ENCODE data around the gene MUC5AC.
A peak's percentile ranks its signal among the peaks of the same experiment; 100 is the strongest.

MUC5AC gene

DNA sequence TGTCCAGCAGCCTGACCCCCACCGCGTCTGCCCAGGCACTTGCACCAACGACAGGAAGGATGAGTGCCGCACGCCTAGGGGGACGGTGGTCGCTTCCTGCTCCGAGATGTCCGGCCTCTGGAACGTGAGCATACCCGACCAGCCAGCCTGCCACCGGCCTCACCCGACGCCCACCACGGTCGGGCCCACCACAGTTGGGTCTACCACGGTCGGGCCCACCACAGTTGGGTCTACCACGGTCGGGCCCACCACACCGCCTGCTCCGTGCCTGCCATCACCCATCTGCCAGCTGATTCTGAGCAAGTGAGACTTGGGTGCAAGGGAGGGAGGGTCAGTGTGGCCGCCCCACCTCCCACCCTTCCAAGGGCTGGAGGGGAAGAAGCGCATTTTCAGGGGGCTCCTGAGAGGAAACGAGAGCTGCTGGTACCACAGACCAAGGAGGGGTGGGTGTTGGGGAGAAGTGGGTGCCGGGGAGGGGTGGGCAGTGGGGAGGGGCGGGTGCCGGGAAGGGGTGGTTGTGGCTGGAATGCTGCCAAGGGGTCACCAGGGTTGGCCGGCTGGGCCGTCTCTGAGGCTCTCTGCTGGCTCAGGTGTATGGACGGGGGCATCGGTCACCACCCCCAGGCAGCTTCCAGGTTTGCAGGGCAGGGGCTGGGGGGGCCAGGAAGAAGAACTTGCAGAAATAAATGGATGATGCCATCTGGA is 37.4 kb downstream of the MUC5AC start:
- DNase-seq (ENCODE audit: low read depth in 2 of 2) = no peak

GRCh38 chr11:1195682-1196515 is 38.1 kb downstream of the MUC5AC start:
- DNase-seq (ENCODE audit: low read depth in 2 of 2) = no peak

DNA sequence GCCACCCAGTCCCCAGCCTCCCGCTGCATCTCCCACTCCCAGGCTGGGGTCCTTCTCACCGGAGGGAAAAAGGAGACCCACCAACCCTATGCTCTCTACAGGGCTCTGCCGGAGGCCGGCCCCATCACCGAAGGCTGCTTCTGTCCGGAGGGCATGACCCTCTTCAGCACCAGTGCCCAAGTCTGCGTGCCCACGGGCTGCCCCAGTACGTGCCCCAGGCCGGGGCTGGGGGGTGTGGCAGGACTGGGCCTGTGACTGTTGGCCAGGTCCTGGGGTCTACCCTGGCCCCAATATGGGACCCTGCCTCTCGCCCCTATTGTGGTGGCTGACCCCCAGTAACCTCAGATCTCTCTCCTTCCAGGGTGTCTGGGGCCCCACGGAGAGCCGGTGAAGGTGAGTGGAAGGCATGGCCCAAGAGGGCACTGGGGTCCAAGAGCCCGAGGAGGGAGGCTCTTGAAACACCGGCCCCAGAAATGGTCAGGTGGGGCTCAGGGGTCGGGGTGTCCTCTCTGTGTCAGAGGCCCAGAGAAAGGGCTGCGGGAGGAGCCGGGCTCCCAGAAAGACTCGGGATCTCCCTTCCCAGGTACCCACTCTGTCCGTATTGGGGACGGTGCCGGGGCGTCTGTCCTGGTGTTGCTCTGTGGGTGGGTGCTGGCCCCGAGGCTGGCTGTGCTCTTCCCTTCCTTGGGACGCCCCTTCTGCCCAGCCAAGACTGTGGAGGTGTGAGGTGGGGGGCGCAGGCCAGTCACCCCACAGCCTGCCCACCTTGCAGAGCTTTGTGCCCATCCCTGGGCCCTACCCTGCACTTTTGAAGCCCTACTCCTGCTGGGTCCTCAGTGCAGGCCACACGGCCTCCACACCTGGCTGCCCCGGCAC is 39.0 kb downstream of the MUC5AC start:
- DNase-seq (ENCODE audit: low read depth in 2 of 2) = no peak

GRCh38 chr11:1197431-1197885 is 39.7 kb downstream of the MUC5AC start:
- no peak for DNase-seq (ENCODE audit: low read depth in 2 of 2)

GRCh38 chr11:1197886-1198560 is 40.3 kb downstream of the MUC5AC start:
- no peak for DNase-seq (ENCODE audit: low read depth in 2 of 2)

DNA sequence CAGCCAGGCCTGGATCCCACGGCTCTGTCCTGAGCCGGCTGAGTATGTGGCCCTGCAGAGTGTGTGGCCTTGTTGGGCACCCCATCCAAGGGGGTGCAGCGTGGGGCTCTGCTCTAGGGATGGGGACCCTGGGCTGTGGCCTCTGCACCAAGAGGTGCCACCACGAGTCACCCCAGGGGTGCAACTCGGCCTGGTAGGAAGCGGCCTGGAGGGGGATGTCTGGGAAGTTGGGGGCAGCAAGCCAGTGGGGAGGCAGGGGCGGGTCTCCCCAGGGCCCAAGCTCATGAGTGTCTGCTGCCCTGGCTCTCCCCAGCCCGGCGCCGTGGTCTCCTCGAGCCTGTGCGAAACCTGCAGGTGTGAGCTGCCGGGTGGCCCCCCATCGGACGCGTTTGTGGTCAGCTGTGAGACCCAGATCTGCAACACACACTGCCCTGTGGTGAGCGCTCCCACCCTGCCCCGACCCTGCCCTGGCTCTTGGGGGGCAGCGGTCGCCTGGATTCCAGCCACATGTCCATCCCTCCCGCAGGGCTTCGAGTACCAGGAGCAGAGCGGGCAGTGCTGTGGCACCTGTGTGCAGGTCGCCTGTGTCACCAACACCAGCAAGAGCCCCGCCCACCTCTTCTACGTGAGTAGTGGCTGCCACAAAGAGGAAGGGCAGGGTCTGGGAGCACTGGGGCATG is 40.9 kb downstream of the MUC5AC start:
- DNase-seq (ENCODE audit: low read depth in 2 of 2) = no peak

GRCh38 chr11:1199241-1199750 is 41.5 kb downstream of the MUC5AC start:
- DNase-seq (ENCODE audit: low read depth in 2 of 2) = no peak

DNA sequence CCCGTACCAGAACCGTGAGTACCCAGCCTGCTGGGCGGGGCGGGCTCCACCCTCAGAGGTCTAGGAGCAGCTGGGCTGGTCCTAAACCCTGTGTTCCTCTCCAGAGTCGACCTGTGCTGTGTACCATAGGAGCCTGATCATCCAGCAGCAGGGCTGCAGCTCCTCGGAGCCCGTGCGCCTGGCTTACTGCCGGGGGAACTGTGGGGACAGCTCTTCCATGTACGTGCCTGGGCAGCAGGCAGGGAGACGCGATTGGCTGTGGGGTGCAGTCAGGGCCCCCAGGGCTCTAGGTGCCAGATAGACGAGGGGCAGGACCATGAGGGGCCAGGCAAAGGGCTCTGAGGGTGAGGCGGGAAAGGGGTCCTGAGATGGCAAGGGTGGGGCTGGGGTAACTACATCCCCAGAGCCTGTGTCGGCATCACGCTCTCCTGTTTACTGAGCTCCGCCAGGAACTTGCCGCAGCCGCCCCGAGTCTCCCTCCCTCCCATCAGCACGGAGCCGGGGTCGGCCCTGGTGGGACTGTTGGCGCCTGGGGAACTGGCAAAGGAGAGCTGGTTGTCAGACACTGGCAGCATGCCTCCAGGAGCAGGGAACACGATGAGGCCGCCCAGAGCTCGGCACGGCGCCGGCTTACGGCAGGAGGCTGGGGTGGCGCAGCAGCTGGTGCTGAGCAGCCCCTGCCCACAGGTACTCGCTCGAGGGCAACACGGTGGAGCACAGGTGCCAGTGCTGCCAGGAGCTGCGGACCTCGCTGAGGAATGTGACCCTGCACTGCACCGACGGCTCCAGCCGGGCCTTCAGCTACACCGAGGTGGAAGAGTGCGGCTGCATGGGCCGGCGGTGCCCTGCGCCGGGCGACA is 42.2 kb downstream of the MUC5AC start:
- DNase-seq (ENCODE audit: low read depth in 2 of 2) = no peak

GRCh38 chr11:1200611-1201191 is 42.9 kb downstream of the MUC5AC start:
- DNase-seq (ENCODE audit: low read depth in 2 of 2) = no peak

- no peak for DNase-seq (ENCODE audit: low read depth in 2 of 2)
Measured at GRCh38 chr11:1201395-1202153, 43.8 kb downstream of the MUC5AC start.

DNA sequence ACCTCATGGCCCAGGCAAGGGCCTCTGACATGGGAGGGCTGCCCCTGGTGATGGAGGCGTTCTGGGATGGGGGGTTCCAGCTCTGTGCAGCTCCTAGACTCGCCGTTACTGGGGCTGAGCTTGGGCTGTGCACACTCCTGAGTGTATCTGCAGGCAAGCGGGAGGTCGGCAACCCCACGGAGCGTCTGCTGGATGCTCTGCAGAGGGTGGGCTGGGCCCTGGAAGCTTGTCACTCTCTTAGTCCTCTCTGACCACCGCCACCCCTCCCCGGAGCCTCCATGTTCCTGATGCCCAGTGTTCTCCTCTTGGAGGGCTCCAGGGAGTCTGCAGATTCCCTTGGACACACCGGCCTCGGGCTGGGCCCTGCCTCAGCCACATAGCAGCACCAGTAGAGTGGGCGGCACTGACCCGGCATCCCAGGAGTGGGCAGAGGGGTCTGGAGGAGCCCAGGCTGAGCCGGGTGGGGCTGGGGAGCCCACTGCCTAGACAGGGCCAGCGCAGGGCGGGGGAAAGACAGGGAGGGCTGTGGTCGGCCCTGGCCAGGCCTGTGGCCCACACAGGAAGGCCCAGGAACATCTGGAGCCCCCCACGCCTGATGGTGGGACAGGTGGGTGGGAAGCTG is 44.5 kb downstream of the MUC5AC start:
- DNase-seq (ENCODE audit: low read depth in 2 of 2) = no peak

DNA sequence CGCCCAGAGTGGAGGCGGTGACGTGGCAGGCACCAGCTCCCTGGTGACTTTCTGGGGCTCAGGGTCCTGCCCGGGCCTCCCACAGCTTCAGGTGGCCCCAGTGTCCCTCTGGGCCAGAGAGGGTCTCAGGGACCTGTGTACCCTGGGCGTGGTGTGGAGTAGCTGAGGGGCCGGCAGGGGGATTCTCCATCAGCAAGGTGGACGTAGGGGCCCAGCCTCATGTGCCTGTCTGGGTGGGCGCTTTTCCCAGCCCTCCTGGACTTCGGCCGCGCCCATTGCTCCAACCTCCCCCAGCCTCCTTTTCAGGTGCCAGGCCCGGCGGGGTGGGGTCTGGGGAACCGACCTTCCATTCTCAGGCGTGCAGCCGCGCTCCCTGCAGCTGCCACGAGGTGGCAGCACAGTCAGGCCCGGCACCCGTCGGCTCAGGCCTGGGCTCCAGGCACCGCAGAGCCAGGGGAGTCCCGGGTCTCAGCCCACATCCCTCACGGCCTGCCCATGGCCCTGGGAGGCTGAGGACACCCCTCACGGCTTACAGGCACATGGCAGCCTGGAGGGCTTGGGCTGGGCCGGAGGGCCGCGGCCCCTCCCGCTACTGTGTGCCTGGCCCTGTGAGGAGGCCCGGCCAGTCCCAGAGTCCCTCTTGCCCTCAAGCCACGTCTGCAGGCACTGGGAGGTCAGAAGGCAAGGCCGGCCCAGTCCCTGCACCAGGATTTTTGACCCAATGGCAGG is 45.2 kb downstream of the MUC5AC start:
- peak in 1 of 2 donors; percentile 24 for DNase-seq (ENCODE audit: low read depth in 2 of 2)

DNA sequence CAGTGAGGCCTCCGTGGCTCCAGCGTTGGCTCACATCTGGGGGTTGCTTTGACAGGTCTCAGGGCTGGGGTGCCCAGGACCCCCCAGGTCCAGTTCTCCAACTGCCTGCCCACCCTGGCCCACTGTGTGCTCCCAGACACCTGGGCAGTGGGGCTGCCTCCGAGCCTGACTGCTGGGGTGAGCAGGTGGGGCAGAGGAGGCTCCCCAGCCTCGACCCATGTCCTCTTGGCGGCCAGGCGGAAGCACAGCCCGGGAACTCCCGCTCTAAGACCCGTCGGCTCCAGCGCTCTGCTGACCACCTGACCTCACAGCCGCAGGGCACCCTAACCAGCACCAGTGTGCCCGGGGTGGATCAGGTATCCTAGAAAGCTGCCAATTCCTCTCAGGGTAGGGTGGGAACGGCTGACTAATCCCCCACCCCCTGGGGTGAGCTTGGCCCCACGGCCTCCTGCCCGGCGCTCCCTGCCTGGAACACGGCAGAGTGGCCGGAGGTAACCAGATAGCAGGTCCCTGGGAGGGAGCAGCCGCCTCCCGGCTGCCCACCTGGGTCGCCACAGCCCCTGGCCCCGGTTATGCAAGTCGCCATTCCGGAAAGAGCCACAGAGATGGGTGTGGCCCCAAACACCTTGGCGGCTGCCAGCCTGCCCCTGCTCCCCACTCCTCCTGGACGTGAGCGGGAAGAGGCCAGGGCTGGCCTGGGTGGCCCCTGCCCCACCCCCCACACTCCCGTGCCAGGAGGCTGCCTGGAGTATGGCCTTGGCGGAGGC is 45.9 kb downstream of the MUC5AC start:
- no peak for DNase-seq (ENCODE audit: low read depth in 2 of 2)

- DNase-seq (ENCODE audit: low read depth in 2 of 2) = no peak
Measured at GRCh38 chr11:1204381-1205101, 46.8 kb downstream of the MUC5AC start.

DNA sequence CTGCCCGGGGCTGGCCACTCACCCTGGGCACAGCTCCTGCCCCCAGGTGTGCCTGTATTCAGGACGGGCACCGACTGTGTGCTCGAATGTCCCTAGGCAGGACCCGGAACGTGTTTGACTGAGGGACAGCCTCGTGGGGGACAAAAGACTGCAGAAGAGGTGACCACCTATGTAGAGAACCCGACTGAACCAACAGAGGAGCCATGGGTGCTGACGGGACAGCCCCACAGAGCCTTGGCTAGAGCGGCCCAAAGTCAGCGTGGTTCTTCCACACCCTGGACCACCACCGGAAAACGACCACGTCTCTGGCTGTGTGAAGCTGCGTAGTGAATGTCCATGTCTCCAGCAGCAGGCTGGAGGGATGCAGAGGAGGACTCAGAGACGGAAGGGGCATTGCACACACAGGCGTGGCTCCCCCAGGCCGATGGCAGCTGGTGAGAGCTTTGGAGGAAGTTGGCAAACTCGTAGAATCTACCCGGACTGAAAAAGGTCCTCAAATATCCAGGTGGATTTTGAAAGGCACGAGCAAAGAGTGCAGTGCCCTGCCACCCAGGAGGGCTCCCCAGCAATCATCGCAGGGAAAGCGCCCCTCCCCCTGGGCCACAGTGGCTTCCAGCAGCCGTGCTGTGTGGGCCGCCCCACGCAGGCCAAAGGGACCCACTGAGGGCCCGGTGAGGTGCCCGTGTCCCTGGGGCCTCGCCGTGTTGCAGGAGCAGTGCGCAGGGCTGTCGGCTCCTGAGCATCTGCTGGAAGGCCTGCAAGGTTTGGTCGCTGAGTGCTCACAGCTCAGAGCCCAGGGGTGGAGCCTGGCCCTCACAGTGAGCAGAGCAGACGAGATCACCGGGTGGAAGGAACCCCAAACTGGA is 47.6 kb downstream of the MUC5AC start:
- no peak for DNase-seq (ENCODE audit: low read depth in 2 of 2)

Data from activated CD8-positive, alpha-beta memory T cell treated with anti-CD3 and anti-CD28 coated beads for 4 hours (primary cell).